ENCODE data around the gene GABPB2.
A peak's percentile ranks its signal among the peaks of the same experiment; 100 is the strongest.

GABPB2 gene

DNA sequence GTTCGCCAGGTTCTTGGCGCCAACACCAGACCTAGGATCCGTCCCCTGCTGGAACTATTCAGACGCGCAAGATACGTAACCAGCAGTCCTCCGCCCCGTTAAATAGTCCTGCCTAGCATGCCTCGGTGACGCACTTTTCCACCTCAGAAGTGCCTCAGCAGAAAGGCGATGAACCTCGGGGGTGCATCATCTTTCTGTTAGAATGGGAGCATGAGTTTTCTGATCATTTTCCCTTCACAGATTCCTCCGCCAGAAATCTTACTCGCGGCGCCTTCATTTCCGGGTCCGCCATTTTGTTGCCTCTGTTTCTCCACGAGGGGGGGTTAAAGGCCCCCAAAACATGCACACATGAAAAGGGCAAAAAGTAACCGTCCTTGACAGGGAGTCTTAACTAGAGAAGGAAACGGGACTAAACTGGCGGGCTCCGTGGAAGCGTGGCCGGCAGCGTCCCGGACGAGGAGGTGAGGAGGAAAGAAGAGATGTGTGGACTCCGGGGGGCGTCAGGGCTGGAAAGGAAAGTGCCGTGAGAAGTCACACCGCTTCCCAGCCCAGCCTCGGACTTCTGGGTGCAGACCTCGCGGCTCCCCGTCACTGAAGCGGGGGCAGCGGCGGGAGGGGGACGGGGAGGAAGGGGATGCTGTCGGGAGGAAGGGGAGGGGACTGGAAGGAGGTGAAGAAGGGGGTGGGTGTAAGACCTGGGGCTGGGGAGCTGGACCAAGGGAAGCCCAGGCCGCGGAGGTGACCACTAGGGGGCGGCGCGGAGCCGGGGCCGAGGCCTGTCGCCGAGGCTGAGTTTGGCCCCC, at the start of gene GABPB2:
TSS of gene GABPB2 (plus strand) at position 288 of the 803 bp plus-strand sequence. CDS start 17,429 bp downstream, outside the sequence.
- DNase-seq: peak; percentile 99

DNA sequence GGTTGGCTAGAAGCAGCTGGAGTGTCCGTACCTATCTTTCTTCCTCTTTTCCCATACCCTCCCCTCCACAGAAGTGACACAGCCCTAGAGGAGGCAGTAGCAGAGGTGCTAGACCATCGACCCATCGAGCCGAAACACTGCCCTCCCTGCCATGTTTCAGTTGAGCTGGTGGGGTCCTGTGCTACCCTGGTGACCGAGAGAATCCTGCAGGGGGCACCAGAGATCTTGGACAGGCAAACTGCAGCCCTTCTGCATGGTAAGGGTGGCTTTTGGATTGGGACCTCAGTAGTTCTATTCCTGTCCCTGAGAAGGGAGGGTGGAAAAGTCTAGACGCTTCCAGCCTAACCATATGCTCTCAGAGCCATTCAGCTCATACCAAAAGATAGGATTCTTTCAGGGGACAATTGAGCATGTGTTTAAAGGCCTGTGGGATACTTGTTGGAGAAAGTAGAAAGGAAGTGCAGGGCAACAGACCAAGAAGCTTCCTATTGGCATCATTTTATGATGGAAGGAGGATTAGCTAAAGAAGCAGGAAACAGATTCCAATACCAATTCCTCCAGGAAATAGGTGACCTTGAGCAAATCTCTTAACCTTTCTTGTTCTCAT, 45.9 kb upstream of the GABPB2 start:
- DNase-seq: peak; percentile 83

GRCh38 chr1:151026460-151026859, 44.1 kb upstream of the GABPB2 start:
- no peak for DNase-seq

- DNase-seq: no peak
These were observed 38.4 kb upstream of the GABPB2 start for GRCh38 chr1:151032164-151032563.

- no peak for DNase-seq
These were observed 35.4 kb upstream of the GABPB2 start for GRCh38 chr1:151035167-151035566.

DNA sequence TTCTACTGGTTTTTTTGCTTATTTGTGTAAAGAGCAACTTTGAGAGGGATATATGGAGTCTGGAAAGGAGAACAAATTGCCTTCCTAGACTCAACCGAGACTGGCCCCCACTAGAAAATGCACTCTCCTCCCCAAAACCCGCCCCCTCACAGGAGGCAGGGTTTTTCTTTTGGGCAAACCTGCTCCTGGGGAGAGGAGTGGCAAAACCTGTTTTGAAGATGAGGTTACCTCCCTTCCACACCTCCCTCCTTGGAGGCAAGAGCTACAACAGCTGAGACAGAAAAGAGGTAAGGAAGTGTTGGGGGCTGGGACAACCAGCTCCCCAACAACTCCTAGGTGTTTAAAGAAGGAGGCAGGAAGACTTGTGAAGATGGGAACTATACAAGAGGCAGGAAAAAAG, 34.2 kb upstream of the GABPB2 start, which contains the start of gene BNIPL:
TSS of gene BNIPL (plus strand) at position 231 of the 400 bp plus-strand sequence. CDS start at position 371, 140 bp downstream.
- DNase-seq: no peak

- no peak for DNase-seq
These were observed 33.5 kb upstream of the GABPB2 start for GRCh38 chr1:151037032-151037431.

DNA sequence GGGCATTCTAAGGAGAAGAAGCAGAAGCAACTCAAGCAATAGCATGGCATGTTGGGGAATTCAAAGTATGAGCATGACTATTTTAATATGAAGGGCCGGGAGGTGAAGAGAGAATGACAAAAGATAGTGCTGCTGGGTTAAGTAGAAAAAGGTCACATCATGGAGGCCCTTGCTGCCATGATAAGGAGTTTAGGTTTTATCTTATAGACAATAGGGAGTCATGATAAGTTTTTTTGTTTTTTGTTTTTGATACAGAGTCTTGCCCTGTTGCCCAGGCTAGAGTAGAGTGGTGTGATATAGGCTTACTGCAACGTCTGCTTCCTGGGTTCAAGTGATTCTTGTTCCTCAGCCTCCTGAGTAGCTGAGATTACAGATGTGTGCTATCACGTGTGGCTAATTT, 31.0 kb upstream of the GABPB2 start:
- no peak for DNase-seq

- no peak for DNase-seq
These were observed 27.4 kb upstream of the GABPB2 start for GRCh38 chr1:151043163-151043562.

DNA sequence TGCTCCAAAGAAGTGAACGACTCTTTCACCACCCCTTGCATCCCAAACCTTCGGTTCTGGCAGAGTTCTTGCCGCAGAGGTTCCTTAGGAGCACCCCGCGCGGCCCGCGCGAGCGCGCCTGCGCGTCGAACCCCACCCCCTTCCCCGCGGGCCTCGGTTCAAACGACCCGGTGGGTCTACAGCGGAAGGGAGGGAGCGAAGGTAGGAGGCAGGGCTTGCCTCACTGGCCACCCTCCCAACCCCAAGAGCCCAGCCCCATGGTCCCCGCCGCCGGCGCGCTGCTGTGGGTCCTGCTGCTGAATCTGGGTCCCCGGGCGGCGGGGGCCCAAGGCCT, 23.0 kb upstream of the GABPB2 start, which contains the start of gene C1orf56:
TSS of gene C1orf56 (plus strand) at position 161 of the 334 bp plus-strand sequence. CDS start at position 258, 97 bp downstream.
- DNase-seq: peak; percentile 89

- DNase-seq: peak; percentile 84
These were observed 22.5 kb upstream of the GABPB2 start for GRCh38 chr1:151047925-151048644.

GRCh38 chr1:151048645-151049032, 21.9 kb upstream of the GABPB2 start:
- no peak for DNase-seq

DNA sequence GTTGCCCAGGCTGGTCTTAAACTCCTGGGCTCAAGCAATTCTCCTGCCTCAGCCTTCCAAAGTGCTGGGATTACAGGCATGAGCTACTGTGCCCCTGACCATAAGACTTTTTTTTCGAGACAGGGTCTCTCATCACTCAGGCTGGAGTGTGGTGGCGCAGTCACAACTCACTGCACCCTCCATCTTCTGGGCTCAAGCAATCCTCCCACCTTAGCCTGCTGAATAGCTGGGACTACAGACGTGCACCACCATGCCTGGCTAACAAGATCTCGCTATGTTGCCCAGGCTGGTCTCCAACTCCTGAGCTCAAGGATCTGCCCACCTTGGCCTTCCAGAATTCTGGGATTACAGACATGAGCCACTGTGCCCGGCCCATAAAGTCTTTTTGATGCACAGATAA, 21.1 kb upstream of the GABPB2 start:
- DNase-seq: no peak

GRCh38 chr1:151050051-151050688, 20.4 kb upstream of the GABPB2 start:
- DNase-seq: no peak

- DNase-seq: no peak
These were observed 19.1 kb upstream of the GABPB2 start for GRCh38 chr1:151051356-151052009.

DNA sequence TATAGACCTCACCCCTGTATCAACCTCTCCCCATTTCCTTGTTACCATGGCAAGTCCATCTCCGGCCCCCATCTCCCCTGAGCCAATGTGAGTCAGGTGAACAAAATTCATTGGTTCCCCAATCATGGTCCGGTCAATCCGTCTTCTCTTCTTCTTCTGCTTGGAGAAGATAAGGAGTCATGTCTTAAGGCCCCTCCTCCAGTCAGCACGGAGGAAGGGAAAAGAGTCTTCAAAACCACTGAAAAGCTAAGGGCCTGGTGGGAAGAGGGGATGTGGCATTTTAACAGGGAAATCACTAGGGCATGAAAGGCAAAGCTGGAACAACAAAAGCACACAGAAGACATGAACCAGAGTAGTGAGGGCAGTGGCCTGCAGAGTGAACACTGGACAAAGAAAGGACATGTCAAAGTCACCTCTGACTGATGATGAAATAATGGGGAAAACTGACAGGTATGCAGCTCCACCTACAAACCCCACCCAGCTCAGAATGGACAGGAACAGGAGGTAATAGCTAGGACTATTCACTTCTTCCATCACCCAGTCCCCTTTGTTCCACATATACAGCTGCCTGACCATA, 15.5 kb upstream of the GABPB2 start:
- DNase-seq: no peak

DNA sequence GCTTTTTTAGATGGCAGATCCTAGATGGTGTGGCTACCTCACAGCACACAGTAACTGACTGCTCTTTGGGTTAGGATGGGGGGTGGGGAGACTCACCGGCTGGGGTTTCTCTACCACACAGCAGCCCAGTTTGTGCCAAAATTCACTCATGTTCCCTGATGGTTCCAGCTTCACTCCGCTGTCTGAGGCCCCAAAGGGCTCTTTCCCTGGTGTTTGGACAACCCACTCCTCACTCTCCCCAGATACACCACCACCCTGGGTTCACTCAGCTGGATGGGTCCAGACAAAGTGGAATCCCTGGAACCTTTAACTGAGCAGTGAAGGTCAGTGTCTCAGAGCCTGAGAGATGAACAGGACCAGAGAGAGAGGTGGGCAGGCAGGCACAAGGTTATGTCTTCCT, 15.0 kb upstream of the GABPB2 start:
- DNase-seq: no peak

DNA sequence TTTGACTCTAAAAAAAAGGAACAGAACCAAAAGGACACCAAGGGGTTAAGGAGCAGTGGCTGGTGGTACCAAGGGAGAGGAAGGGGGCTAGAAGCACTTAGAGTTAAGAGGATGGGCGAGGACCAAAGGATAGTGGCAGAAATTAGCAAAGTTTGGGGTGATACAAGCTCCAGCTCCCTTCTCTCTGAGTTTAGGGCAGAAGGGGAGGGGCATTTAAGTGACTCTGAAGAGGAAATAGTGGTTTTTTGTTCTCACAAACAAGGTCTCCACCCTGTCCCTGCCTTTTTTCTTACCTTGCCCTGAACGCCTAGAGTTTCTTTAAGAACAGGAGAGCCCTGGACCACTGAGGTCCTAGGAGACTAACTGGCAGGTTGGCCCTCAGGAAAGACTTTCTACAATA, 14.4 kb upstream of the GABPB2 start:
- DNase-seq: no peak

DNA sequence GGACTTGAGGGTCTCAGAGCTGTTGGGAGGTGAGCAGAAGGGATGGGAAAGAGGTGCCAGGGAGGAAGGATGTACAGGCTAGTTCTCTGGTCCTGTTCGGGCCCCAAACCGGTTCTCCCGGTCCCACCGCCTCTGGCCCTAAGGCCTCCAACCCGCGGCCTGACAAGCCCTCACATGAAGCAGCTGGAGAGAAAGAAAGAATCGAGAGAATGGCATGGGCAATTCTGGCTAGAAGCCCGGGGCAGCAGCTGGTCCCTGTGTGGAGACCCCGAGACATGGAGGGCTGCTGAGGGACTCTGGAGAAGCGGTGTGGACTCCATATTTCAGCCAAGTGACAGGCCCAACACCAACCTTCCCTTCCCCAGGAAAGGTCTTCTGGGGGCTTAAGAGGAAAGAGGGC, 11.9 kb upstream of the GABPB2 start:
- DNase-seq: peak; percentile 75

DNA sequence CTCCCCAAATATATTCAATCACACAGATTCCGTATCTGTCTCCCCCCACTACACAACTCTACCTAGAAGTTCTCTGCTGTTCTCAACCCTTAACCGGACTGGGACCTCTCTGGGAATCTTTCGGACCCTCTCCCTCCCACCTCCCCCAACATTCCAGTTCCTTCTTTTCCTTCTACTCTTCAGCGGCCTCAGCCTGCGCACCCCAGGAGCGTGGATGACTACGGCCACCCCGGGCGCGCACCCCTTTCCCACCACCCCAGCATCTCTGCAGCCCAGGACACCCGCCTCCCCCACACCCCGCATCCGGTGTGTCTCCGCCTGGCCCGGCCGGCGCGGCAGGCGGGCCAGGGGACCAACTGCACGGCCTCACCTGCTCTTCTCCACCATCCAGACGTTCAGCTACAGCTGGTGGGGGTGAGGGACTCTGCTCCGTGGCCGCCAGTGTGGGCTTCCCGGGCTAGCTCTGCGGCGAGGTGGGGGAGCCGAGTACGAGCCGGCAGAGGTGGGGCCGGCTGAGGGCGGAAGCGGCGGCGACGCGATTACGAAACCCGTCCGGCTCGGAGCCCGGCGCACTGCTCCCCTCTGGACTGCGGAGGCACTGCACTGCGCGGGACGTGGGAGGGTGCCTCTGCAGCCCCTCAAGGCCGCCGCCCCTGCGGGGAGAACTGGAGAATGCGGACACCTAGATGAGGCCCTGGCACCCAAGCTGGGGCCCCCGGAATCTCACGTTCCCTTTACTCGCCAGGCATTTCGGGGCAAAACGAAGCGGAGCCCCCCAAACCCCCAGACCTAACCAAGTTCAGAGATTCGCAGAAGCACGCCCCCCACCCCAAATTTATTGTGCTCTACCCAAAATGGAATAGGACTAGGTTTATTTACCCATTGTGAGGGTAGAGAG, 11.2 kb upstream of the GABPB2 start, which contains the start of gene CDC42SE1:
TSS of gene CDC42SE1 (minus strand) at position 514 of the 898 bp plus-strand sequence. CDS start 3,892 bp downstream, outside the sequence.
- DNase-seq: peak; percentile 96

Measured in NCI-H345 (cell line).